ENCODE data around the gene GHRH.

The GHRH gene

DNA sequence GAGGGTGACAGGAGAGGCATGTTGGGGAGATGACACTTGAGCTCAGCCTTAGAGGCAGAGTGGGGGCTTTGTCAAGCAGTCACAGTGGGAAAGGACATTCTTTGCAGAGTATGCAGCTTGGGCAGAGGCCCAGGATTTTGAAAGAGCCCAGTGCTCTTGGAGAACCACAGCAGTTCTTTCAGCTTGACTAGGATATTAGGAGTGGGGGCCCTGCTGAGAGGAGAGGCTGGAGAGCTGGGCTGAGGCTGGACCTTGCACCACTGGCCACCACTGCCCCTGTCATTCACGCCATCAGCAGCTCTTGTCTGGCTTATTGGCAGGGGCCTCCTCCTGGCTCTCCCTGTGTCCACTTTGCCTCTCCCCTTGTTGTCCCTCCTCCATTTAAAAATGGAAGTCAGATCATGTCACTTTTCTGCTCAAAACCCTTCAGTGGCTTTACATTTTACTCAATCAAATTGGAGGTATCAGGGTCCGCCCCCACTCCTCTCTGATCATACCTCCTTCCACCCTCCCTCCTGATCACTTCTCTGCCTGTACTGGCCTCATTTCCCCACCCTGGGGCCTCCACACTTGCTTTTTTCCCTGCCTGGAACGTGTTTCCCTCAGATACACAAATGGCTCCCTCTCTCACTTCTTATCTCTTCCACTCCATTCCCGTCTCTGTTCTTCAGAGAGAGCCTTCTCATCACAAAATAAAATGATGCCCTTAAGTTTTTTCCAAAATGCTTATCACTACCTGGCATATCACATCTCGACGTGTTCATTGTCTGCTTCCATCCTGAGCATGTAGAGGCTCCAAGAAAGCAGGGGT lies 38.3 kb upstream of the GHRH start:
- DNase-seq (ENCODE audit: low read depth): no peak
- H3K4me3 ChIP-seq (ENCODE audit: low read depth, low read length): no peak overlapping the region
- TF ChIP-seq, protein P1, sequence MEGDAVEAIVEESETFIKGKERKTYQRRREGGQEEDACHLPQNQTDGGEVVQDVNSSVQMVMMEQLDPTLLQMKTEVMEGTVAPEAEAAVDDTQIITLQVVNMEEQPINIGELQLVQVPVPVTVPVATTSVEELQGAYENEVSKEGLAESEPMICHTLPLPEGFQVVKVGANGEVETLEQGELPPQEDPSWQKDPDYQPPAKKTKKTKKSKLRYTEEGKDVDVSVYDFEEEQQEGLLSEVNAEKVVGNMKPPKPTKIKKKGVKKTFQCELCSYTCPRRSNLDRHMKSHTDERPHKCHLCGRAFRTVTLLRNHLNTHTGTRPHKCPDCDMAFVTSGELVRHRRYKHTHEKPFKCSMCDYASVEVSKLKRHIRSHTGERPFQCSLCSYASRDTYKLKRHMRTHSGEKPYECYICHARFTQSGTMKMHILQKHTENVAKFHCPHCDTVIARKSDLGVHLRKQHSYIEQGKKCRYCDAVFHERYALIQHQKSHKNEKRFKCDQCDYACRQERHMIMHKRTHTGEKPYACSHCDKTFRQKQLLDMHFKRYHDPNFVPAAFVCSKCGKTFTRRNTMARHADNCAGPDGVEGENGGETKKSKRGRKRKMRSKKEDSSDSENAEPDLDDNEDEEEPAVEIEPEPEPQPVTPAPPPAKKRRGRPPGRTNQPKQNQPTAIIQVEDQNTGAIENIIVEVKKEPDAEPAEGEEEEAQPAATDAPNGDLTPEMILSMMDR (IDR thresholded peaks at IDR 0.05; ENCODE audit: low read depth, low read length): no peak
- TF ChIP-seq, protein P2, sequence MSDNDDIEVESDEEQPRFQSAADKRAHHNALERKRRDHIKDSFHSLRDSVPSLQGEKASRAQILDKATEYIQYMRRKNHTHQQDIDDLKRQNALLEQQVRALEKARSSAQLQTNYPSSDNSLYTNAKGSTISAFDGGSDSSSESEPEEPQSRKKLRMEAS (IDR thresholded peaks at IDR 0.05; ENCODE audit: low read depth, low read length): no peak

GRCh38 chr20:37298190-37298939 lies 36.8 kb upstream of the GHRH start:
- TF ChIP-seq POLR2A (IDR thresholded peaks at IDR 0.05; ENCODE audit: extremely low read depth, insufficient read length) (no peak), MYC (IDR thresholded peaks at IDR 0.05; ENCODE audit: low read depth, low read length) (no peak)
- TF ChIP-seq, protein P2 (IDR thresholded peaks at IDR 0.05; ENCODE audit: low read depth, low read length): no peak
- TF ChIP-seq, protein P1 (IDR thresholded peaks at IDR 0.05; ENCODE audit: low read depth, low read length): no peak
- DNase-seq (ENCODE audit: low read depth): peak; percentile 85
- H3K4me3 ChIP-seq (ENCODE audit: low read depth, low read length): no peak overlapping the region

GRCh38 chr20:37297066-37297736 lies 35.6 kb upstream of the GHRH start:
- DNase-seq (ENCODE audit: low read depth): no peak
- TF ChIP-seq POLR2A (IDR thresholded peaks at IDR 0.05; ENCODE audit: extremely low read depth, insufficient read length) (no peak), MYC (IDR thresholded peaks at IDR 0.05; ENCODE audit: low read depth, low read length) (no peak)
- TF ChIP-seq, protein P1 (IDR thresholded peaks at IDR 0.05; ENCODE audit: low read depth, low read length): no peak
- TF ChIP-seq, protein P2 (IDR thresholded peaks at IDR 0.05; ENCODE audit: low read depth, low read length): no peak
- no peak overlapping the region for H3K4me3 ChIP-seq (ENCODE audit: low read depth, low read length)

DNA sequence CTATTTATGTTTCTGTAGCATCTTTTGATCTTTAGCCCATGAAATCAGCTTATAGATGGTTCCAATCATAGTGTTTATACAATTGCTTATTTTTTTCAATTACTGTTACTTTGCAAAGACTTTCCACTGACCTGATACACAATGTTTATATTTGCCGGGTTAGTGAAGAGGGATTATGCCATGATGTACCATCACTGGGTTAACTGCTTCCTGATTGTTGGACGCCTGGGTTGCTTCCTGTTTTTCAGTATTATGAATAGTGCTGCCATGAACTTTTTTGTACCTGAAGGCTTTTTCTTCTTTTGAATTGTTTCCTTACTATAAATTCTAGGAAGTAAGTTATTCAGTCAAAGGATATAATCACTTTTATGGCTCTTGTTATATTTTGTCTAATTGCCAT lies 34.8 kb upstream of the GHRH start:
- peak; percentile 49 for DNase-seq (ENCODE audit: low read depth)
- H3K4me3 ChIP-seq (ENCODE audit: low read depth, low read length): no peak overlapping the region
- TF ChIP-seq, protein P1 (IDR thresholded peaks at IDR 0.05; ENCODE audit: low read depth, low read length): no peak
- no peak for TF ChIP-seq POLR2A (IDR thresholded peaks at IDR 0.05; ENCODE audit: extremely low read depth, insufficient read length)
- TF ChIP-seq, protein P2 (IDR thresholded peaks at IDR 0.05; ENCODE audit: low read depth, low read length): no peak
- no peak for TF ChIP-seq MYC (IDR thresholded peaks at IDR 0.05; ENCODE audit: low read depth, low read length)

- TF ChIP-seq MYC (IDR thresholded peaks at IDR 0.05; ENCODE audit: low read depth, low read length) (no peak), POLR2A (IDR thresholded peaks at IDR 0.05; ENCODE audit: extremely low read depth, insufficient read length) (no peak)
- TF ChIP-seq, protein P1 (IDR thresholded peaks at IDR 0.05; ENCODE audit: low read depth, low read length): no peak
- TF ChIP-seq, protein P2 (IDR thresholded peaks at IDR 0.05; ENCODE audit: low read depth, low read length): no peak
- no peak for DNase-seq (ENCODE audit: low read depth)
- no peak overlapping the region for H3K4me3 ChIP-seq (ENCODE audit: low read depth, low read length)
These were observed 34.0 kb upstream of the GHRH start for GRCh38 chr20:37295595-37295994.
